Hippocampal formation (tissue), 2 donors: ENCODE measurements around the gene PATZ1.

Experiments
- DNase-seq, 2 donors: peaks; one replicate each; lab custom pipeline; 2025; lab: John Stamatoyannopoulos, UW

The PATZ1 gene

DNA sequence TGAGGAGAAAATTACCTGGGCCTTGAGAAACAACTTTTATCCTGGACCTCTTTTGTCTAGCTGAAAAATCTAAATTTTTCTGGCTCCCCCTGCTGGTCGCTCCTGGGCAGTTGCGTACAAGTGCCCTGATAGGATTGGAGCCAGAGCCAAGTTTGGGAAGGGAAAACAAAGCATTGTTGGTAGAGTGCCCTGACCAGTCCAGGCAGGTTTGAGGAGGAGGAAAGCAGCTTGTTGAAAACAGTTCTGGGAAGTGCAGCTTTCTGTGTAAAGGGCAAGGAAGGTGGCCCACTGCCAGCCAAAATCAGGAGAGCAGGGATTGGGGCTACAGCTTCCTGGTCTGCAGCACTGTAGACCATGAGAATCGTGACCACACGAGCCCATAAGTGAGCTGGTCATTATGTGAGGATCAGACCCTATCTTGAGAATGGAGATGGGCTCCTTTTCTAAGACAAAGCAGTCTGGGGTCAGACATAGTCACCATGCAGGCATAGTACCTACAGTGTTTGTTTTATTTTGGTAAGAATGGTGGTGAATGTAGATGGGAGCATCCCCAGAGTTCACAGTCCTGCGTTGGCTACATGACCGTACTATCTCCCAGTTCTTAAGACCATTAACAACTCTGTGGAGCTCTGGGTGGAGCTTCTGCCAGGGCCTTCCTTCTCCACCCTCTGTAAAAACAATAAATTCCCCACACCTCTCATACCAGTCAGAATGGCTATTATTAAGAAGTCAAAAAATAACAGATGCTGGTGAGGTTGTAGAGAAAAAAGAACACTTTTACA lies 32.6 kb downstream of the PATZ1 start:
- DNase-seq, result peak; percentile 60 to 67

GRCh38 chr22:31308181-31308580 lies 38.0 kb downstream of the PATZ1 start:
- DNase-seq, result no peak

DNA sequence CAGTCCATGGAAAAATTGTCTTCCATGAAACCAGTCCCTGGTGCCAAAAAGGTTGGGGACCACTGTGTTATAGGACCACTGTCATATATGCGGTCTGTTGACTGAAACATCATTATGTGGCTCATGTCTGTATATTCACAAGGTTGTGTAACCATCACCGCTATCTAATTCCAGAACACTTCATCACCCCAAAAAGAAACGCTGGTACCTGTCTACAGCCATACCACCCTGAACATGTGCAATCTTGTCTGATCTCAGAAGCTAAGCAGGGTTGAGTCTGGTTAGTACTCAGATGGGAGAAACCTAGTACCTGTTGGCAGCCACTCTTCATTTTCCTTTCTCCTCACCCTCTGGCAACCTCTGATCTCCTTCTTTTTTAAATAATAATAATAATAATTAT lies 41.0 kb downstream of the PATZ1 start:
- no peak for DNase-seq

GRCh38 chr22:31302537-31302936 lies 43.6 kb downstream of the PATZ1 start:
- DNase-seq, result no peak

DNA sequence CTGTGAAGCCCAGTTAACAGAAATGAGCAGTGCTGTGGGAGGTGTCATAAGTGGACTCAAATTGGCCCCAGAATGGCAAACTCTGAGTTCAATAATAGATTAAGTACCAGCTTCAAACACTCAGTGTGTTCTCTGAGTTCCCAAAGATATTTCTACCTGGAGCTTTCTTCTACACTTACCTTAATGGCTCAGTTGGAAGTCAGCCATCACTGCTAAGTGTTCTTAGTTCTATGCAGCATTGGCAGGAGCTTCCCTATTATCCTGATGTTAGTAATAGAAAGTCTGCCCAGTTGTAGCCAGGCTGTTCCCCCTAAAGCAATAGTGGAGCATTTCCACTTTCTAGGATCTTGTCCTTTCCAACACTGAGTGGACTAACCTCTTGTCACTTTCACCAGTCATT lies 44.1 kb downstream of the PATZ1 start:
- no peak for DNase-seq

- no peak for DNase-seq
These were observed 45.2 kb downstream of the PATZ1 start for GRCh38 chr22:31300896-31301295.

GRCh38 chr22:31295831-31296657 lies 50.1 kb downstream of the PATZ1 start:
- no peak for DNase-seq

- no peak for DNase-seq
These were observed 50.8 kb downstream of the PATZ1 start for GRCh38 chr22:31295360-31295759.

GRCh38 chr22:31292236-31292989 lies 53.7 kb downstream of the PATZ1 start, which contains the start of gene PIK3IP1:
Gene PIK3IP1, minus strand, starts transcription at chr22:31292488. Its CDS starts 144 bp downstream, at chr22:31292344.
- DNase-seq, result peak; percentile 87 to 96

DNA sequence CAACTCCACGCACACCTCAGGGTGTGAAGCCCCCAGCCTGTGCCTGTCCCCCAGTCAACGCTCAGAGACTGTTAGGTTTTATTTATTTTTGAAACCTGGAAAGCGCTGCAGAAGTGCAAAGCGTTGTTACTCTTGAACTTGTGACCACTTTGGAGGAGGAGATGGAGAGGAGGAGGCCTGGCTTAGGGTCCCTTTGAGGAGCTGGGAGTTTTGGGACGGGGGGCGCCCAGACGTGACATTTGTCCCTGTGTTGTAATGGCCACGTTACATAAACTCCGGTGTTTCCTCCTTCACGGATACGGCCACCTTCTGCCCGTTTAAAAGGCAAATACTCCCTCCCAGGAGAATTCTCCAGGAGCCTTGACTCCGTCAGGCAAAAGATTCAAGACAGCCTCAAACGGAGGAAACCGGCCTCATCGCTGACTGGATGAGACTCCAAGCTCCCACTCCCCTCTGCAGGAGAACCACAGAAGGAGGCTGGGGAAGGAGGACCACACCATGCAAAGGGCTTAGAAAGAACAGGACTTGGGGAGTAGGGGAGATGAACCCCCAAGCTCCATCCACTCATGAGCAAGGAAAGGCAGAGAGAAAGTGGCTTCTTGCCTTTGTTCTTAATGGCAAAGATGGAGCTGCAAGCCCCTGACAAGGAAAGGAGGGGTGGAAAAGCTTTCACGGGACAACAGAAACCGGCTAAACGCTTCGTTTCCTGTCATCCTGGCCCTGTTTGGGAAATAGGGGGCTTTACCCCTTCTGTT lies 54.5 kb downstream of the PATZ1 start:
- peak in 1 of 2 donors; percentile 47 for DNase-seq

- DNase-seq, result peak; percentile 92 to 94
These were observed 55.4 kb downstream of the PATZ1 start for GRCh38 chr22:31290494-31291471.

DNA sequence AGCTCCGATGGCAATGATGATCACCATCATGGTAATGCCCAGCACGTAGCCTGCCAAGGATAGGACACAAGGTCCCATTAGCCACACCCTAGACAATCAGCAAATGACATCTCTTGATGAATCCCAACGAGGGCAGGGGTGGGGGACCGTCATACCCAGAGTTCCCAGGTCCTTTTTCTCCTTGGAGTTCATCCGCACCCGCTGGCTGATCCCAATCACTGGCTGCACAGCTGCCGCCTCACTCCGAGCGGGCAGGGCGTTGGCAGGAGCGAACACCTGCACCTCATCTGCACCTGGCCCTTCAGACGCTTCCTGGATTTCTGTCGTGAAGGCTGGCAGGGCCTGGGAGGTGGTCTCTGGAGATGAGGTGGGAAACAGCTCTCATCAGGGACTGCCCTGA lies 56.8 kb downstream of the PATZ1 start:
- no peak for DNase-seq

DNA sequence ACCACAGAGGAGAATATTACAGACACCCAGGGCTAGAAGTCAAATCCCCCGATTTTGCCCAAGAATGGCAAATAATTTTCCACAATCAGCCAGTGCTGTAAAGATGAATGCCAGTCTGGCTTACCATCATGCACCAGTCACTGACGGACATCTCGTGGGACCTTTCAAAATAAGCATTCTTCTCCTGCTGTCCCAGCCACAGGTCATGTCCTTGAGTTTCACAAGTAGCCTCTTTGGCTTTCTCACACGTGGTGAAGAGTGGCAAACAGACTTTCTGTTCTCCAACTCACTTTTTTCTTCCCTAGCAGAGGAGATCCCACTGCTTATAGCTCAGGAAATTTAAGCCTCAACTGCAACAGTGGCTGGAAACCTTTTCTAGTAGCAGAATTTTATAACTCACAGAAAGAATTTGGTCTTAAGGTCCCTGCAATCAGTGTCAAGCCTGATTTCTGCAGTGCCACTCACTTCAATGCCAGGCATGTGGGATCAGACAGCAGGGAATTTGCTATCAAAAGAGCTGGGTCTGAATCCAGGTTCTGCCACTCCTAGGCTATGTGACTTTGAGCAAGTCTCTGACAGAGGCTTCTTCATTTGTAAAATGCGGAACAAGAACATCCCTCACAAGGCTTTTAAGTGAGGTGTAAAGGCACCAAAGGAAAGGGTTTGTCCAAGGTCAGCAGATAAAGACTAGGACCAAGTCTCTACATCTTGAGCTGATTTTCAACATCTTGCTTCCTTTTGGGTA lies 57.5 kb downstream of the PATZ1 start:
- no peak for DNase-seq

GRCh38 chr22:31287818-31288495 lies 58.2 kb downstream of the PATZ1 start:
- DNase-seq, result no peak

DNA sequence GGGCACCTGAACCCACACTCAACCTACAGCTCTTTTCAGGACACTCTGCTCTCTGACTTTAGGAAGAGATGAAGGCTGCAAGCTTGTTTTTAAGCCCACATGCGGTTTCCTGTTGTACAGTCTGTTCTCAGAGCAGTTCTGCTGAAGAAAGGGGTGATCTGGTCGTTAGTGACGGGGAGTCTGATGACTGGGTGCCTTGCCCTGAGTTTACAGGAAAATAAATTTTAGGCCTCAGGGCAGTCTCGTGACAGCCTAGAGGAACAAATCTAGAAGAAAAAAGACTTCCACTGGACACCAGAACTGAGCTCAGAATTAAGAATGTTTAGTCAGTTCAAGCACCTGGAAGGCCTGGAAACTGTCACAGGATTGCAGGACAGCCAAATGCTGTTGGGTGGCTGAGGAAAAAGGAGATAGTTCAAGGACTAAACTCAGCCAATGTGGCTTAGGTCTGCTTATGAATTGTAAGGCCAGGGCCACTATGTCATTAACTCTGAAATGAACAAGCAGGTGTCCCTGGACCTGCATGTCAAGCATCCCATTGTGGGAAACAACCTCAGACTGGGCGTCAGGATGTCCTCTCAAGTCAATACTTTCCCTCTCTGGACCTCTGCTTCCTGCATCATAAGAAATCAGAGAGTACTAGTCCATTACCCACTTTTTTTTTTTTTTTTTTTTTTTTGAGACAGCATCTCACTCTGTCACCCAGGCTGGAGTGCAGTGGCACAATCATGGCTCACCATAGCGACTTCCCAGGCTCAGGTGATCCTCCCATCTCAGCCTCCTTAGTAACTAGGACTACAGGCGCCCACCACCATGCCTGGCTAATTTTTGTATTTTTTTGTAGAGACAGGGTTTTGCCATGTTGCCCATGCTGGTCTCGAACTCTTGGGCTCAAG lies 59.5 kb downstream of the PATZ1 start:
- DNase-seq, result no peak

DNA sequence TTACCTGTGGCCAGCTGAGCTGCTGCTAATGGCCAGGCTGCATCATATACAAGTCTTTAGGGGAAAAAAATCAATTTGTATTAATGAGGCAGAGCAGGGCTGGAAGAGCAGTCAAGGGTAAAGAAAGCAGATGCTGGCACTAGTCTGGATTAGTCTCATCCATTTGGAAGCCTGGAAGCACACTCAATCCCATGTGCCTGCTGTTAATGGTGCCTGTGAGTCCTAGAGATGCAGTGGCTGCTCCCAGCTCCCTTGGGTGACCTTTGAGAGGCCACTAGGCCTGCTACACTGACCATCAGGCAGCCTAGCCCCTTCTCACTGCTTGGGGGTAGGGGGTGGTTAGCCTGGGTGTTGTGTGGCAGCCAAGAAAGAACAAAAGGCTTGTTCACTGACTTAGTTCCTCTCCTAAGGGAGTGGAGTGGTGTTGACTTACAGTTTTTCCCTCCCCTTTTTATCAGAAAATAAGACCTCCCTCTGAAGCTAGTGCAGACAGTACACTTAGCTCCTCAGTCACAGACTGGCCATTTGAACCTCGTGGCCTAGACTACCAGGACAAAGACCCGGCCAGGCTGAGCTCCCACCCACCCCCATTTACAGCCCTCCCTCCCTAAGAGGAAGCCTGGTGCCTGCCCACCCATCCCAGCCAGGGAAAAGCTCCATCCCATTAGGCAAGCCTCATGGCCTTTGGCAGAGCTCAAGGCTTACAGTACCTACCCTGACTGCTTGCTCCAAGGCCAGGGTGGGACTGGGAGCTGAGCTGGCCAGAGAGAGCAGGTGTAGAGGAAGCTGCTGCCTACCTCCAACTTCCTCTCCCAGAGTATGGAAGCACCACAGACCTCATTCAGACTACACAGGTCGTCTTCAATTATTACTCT lies 61.6 kb downstream of the PATZ1 start:
- no peak for DNase-seq
